Trophoblast cell (in vitro differentiated cells and primary cell): ENCODE measurements around the gene GRAMD1C.

Experiments
- DNase-seq, 2 donors: peaks; one replicate each; pipeline ENCODE4 v3.0.0-alpha.2; 2016
- H2AFZ ChIP-seq: 2 replicates; pipeline ENCODE4 v1.6.1; 2013; ENCODE audit warnings: low read length, moderate library complexity, mild to moderate bottlenecking; ENCODE audit not compliant: insufficient read depth, poor library complexity
- H2AK5ac ChIP-seq: 2 replicates; pipeline ENCODE4 v1.6.1; 2013; ENCODE audit warnings: mild to moderate bottlenecking, low read length
- H2BK120ac ChIP-seq: 2 replicates; pipeline ENCODE4 v1.6.1; 2013; ENCODE audit warnings: low read length, mild to moderate bottlenecking, moderate library complexity; ENCODE audit not compliant: insufficient read depth, poor library complexity
- H2BK12ac ChIP-seq: 2 replicates; pipeline ENCODE4 v1.6.1; 2013; ENCODE audit warnings: mild to moderate bottlenecking, low read length, moderate library complexity
- H2BK5ac ChIP-seq: 2 replicates; pipeline ENCODE4 v1.6.1; 2013; ENCODE audit warnings: low read length, low read depth, moderate library complexity, mild to moderate bottlenecking; ENCODE audit not compliant: poor library complexity
- H3K14ac ChIP-seq: 2 replicates; pipeline ENCODE4 v1.6.1; 2013; ENCODE audit warnings: mild to moderate bottlenecking, low read length
- H3K18ac ChIP-seq: 2 replicates; pipeline ENCODE4 v1.6.1; 2013; ENCODE audit warnings: mild to moderate bottlenecking, low read length
- H3K23ac ChIP-seq: 2 replicates; pipeline ENCODE4 v1.6.1; 2013; ENCODE audit warnings: low read length
- H3K27ac ChIP-seq: 2 replicates; pipeline ENCODE4 v1.5.1; 2013; ENCODE audit warnings: low read depth, mild to moderate bottlenecking, inconsistent platforms, low read length, moderate library complexity
- H3K27me3 ChIP-seq: 2 replicates; pipeline ENCODE4 v1.6.1; 2013; ENCODE audit warnings: inconsistent platforms, mild to moderate bottlenecking, low read length, moderate library complexity; ENCODE audit not compliant: insufficient read depth
- H3K36me3 ChIP-seq, 2 experiments: 1 replicate in 1 of 2; 2 replicates in 1 of 2; pipeline ENCODE4 v1.6.1; 2013; ENCODE audit warnings: low read length in 2 of 2, mild to moderate bottlenecking in 2 of 2, moderate library complexity in 1 of 2; ENCODE audit not compliant: insufficient read depth in 2 of 2, control insufficient read depth in 1 of 2
- H3K4ac ChIP-seq: 2 replicates; pipeline ENCODE4 v1.6.1; 2013; ENCODE audit warnings: low read depth, mild to moderate bottlenecking, low read length, moderate library complexity
- H3K4me1 ChIP-seq, 2 experiments: 1 replicate in 1 of 2; 2 replicates in 1 of 2; pipeline ENCODE4 v1.6.1; 2013; ENCODE audit warnings: low read length in 2 of 2, mild to moderate bottlenecking in 2 of 2, moderate library complexity in 1 of 2; ENCODE audit not compliant: insufficient read depth in 2 of 2, control insufficient read depth in 1 of 2
- H3K4me2 ChIP-seq: 2 replicates; pipeline ENCODE4 v1.6.1; 2013; ENCODE audit warnings: inconsistent platforms, mild to moderate bottlenecking, low read length, moderate library complexity
- H3K4me3 ChIP-seq: 2 replicates; pipeline ENCODE4 v1.5.1; 2013; ENCODE audit warnings: mild to moderate bottlenecking, low read depth, low read length, inconsistent platforms
- H3K79me1 ChIP-seq: one replicate; pipeline ENCODE4 v1.6.1; 2013; ENCODE audit warnings: low read length
- H3K79me2 ChIP-seq: 2 replicates; pipeline ENCODE4 v1.6.1; 2013; ENCODE audit warnings: low read length, mild to moderate bottlenecking; ENCODE audit not compliant: control insufficient read depth, insufficient read depth, poor library complexity
- H3K9ac ChIP-seq: 2 replicates; pipeline ENCODE4 v1.6.1; 2013; ENCODE audit warnings: mild to moderate bottlenecking, low read length
- H3K9me3 ChIP-seq: 2 replicates; pipeline ENCODE4 v1.6.1; 2013; ENCODE audit warnings: low read depth, mild to moderate bottlenecking, control low read depth, inconsistent platforms, low read length; ENCODE audit not compliant: insufficient read depth
- H4K12ac ChIP-seq: 2 replicates; pipeline ENCODE4 v1.6.1; 2013; ENCODE audit warnings: low read depth, mild to moderate bottlenecking, low read length, moderate library complexity
- H4K8ac ChIP-seq: 2 replicates; pipeline ENCODE4 v1.6.1; 2013; ENCODE audit warnings: low read depth, mild to moderate bottlenecking, low read length, moderate library complexity
- H4K91ac ChIP-seq: one replicate; pipeline ENCODE4 v1.6.1; 2013; ENCODE audit warnings: low read depth, mild to moderate bottlenecking, low read length, moderate library complexity
- WGBS: extraction: QIAGEN DNeasy Blood & Tissue Kit; methylation state at CpG from one replicate; pipeline ENCODE4 v1.1.7; 2013; ENCODE audit warnings: missing lambda C conversion rate; ENCODE audit not compliant: insufficient read length, insufficient coverage; ENCODE audit errors: extremely low coverage; 5-methylcytosine and 5-hydroxymethylcytosine counted together

Gene GRAMD1C

DNA sequence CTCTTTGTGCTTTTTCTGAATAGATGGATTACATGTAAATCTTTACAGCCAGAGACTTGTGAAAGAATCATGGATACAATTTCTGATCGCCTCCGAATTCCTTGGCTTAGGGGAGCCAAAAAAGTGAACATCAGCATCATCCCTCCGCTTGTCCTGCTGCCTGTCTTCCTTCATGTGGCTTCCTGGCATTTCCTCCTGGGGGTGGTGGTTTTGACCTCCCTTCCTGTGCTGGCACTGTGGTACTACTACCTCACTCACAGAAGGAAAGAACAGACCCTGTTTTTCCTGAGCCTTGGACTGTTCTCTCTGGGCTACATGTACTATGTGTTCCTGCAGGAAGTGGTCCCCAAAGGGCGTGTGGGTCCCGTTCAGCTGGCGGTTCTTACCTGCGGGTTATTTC lies 115.1 kb downstream of the GRAMD1C start:
- Histone ChIP-seq H3K4me2 (no peak overlapping the region), H4K8ac (no peak overlapping the region), H3K27me3 (no peaks in the 10 kb centered on the region), H3K36me3 (no peaks in the 10 kb centered on the region), H3K9me3 (peaks cover 1% of the 10 kb centered on the region), H2BK120ac (no peak overlapping the region), H3K9ac (no peak overlapping the region), H3K14ac (no peak overlapping the region), H3K79me1 (no peaks in the 10 kb centered on the region), H3K79me2 (no peaks in the 10 kb centered on the region), H4K91ac (no peak overlapping the region), H3K27ac (no peak overlapping the region), H2BK5ac (no peak overlapping the region), H3K4ac (no peak overlapping the region), H3K18ac (no peak overlapping the region), H3K23ac (no peak overlapping the region), H4K12ac (no peak overlapping the region), H3K4me1 (peaks cover under 1 to 2% of the 10 kb centered on the region in 2 experiments), H2AFZ (no peak overlapping the region), H2BK12ac (no peak overlapping the region), H3K4me3 (no peak overlapping the region), H2AK5ac (no peak overlapping the region)
- no CpG with 5 or more reads among the region's 7 CpGs for WGBS
- DNase-seq, result no peak

DNA sequence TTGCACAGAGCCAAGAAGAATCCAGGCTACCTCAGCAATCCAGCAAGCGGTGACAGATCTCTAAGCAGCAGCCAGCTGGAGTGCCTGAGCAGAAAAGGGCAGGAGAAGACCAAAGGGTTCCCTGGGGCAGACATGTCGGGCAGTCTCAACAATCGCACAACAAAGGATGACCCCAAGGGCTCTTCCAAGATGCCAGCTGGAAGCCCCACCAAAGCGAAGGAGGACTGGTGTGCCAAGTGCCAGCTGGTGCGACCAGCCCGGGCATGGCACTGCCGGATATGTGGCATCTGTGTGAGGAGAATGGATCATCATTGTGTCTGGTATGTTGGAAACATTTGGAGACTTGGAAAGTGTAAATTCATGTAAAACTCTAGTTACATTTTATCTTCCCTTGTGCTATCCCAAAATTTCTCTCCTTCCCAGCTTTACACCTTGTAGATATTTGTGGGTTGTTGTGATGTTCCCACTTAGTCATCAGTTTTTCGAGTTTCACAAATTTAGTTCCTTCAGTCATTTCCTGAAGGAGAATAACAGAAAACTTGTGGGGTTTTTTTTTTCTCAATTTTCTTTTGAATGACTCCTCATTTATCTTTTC lies 115.6 kb downstream of the GRAMD1C start:
- Histone ChIP-seq H2AFZ (no peak overlapping the region), H3K79me1 (no peaks in the 10 kb centered on the region), H3K9me3 (peaks cover 1% of the 10 kb centered on the region), H2BK5ac (no peak overlapping the region), H3K23ac (no peak overlapping the region), H3K27me3 (no peaks in the 10 kb centered on the region), H4K8ac (no peak overlapping the region), H2BK120ac (no peak overlapping the region), H3K4ac (no peak overlapping the region), H3K18ac (no peak overlapping the region), H3K36me3 (no peaks in the 10 kb centered on the region), H4K12ac (no peak overlapping the region), H3K4me1 (peaks cover 0 to 2% of the 10 kb centered on the region in 2 experiments), H2BK12ac (no peak overlapping the region), H3K14ac (no peak overlapping the region), H2AK5ac (no peak overlapping the region), H3K4me2 (no peak overlapping the region), H3K9ac (no peak overlapping the region), H3K27ac (no peak overlapping the region), H3K4me3 (no peak overlapping the region), H3K79me2 (no peaks in the 10 kb centered on the region), H4K91ac (no peak overlapping the region)
- no CpG with 5 or more reads among the region's 8 CpGs for WGBS
- no peak for DNase-seq

DNA sequence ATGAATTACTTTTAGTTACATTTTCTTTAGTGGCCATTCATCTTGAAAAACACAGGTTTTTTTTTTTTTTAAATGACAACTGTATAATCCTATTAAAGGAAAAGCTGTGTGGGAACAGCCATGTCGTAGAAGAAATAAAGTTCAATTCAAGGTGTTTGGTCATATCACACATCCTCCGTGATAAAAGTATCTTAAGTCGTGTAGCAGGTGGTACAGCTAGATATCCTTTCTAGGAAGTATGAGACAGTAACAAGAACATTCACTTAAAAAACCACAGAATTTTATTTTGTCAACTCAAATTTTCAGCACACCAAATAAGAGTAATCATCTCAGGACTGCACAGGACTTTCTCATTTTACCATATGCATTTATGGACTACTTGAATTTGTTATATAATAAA lies 125.3 kb downstream of the GRAMD1C start:
- H3K36me3 ChIP-seq, result no peaks in the 10 kb centered on the region
- H3K79me2 ChIP-seq, result no peaks in the 10 kb centered on the region
- H3K9me3 ChIP-seq, result no peaks in the 10 kb centered on the region
- H3K14ac ChIP-seq, result no peak overlapping the region
- no peak overlapping the region for H3K27ac ChIP-seq
- H4K91ac ChIP-seq, result no peak overlapping the region
- no peak overlapping the region for H3K18ac ChIP-seq
- H4K12ac ChIP-seq, result no peak overlapping the region
- no peak overlapping the region for H2BK120ac ChIP-seq
- H2BK5ac ChIP-seq, result no peak overlapping the region
- no peak overlapping the region for H3K23ac ChIP-seq
- no peak overlapping the region for H2AFZ ChIP-seq
- no CpG with 5 or more reads among the region's 3 CpGs for WGBS
- H3K4me1 ChIP-seq, result no peaks in the 10 kb centered on the region
- H2BK12ac ChIP-seq, result no peak overlapping the region
- no peak overlapping the region for H3K4me2 ChIP-seq
- H3K4me3 ChIP-seq, result no peak overlapping the region
- no peaks in the 10 kb centered on the region for H3K79me1 ChIP-seq
- H3K4ac ChIP-seq, result no peak overlapping the region
- no peak overlapping the region for H4K8ac ChIP-seq
- H2AK5ac ChIP-seq, result no peak overlapping the region
- no peak overlapping the region for H3K9ac ChIP-seq
- DNase-seq, result no peak
- no peaks in the 10 kb centered on the region for H3K27me3 ChIP-seq

DNA sequence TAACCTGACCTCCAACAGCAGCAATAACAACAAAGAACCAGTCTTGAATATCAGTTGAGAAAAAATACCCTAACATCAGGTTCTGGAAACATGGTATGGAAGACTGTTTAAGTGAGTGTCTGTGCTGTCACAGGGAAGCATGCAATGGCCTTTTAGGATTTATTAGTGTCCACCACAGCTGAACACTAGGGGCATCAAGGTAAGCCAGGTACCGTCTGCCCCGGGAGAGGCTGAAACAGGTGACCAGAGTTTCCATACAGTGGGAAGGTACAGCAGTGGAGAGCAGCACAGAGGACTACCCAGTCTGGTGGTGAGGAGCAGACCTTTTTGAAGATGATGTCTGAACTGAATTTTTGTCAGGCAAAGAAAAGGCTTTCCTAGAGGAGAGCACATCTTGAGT lies 127.6 kb downstream of the GRAMD1C start:
- no peaks in the 10 kb centered on the region for H3K79me2 ChIP-seq
- no peak overlapping the region for H3K4me3 ChIP-seq
- no peaks in the 10 kb centered on the region for H3K36me3 ChIP-seq
- no peaks in the 10 kb centered on the region for H3K9me3 ChIP-seq
- no CpG with 5 or more reads among the region's 2 CpGs for WGBS
- no peak overlapping the region for H3K23ac ChIP-seq
- no peak overlapping the region for H2BK120ac ChIP-seq
- no peak overlapping the region for H3K27ac ChIP-seq
- no peak overlapping the region for H4K91ac ChIP-seq
- H3K79me1 ChIP-seq, result no peaks in the 10 kb centered on the region
- no peak overlapping the region for H2BK5ac ChIP-seq
- no peak overlapping the region for H2AK5ac ChIP-seq
- peak in 1 of 2 donors; percentile 28 for DNase-seq
- no peaks in the 10 kb centered on the region for H3K4me1 ChIP-seq
- no peak overlapping the region for H3K18ac ChIP-seq
- no peak overlapping the region for H3K14ac ChIP-seq
- no peak overlapping the region for H4K8ac ChIP-seq
- no peak overlapping the region for H3K4me2 ChIP-seq
- no peak overlapping the region for H3K9ac ChIP-seq
- H3K4ac ChIP-seq, result no peak overlapping the region
- no peak overlapping the region for H2BK12ac ChIP-seq
- H2AFZ ChIP-seq, result no peak overlapping the region
- no peak overlapping the region for H4K12ac ChIP-seq
- no peaks in the 10 kb centered on the region for H3K27me3 ChIP-seq
